ENCODE measurements around the gene CEMIP. TPM values are rescaled to one million over a fixed set of nuclear protein-coding genes. Genes with fewer than 3 reads are reported as not detected.

The CEMIP gene
- total and polyA plus RNA-seq, 2 of the 13 experiments (the other 11 are each of a cell fraction or from before 2014, with no cell fraction given), result 4.3 to 28.5 TPM

DNA sequence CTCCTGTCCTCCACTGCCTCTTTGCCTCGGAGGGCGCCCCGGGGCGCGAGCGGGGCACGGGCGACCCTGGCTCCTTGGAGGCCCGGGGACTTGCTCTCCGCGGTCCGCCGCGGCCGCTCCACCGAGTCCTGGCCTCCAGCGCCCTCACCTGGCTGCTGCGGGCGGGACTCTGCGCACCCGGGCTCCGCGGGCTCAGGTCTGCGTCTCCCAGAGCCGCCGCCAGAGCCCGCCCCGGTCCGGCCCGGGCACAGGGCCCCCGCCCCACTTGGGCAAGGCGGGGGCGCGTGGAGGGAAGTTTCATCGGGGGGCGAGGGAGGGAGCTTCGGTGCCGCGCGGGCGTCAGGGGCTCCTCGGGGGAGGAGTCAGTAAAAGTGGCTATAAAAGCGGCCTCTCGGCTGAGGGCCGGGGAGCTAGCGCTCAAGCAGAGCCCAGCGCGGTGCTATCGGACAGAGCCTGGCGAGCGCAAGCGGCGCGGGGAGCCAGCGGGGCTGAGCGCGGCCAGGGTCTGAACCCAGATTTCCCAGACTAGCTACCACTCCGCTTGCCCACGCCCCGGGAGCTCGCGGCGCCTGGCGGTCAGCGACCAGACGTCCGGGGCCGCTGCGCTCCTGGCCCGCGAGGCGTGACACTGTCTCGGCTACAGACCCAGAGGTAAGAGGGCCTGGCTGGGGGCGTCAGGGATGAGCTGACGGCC is at the start of gene CEMIP (continued):
- TF ChIP-seq, protein P1, sequence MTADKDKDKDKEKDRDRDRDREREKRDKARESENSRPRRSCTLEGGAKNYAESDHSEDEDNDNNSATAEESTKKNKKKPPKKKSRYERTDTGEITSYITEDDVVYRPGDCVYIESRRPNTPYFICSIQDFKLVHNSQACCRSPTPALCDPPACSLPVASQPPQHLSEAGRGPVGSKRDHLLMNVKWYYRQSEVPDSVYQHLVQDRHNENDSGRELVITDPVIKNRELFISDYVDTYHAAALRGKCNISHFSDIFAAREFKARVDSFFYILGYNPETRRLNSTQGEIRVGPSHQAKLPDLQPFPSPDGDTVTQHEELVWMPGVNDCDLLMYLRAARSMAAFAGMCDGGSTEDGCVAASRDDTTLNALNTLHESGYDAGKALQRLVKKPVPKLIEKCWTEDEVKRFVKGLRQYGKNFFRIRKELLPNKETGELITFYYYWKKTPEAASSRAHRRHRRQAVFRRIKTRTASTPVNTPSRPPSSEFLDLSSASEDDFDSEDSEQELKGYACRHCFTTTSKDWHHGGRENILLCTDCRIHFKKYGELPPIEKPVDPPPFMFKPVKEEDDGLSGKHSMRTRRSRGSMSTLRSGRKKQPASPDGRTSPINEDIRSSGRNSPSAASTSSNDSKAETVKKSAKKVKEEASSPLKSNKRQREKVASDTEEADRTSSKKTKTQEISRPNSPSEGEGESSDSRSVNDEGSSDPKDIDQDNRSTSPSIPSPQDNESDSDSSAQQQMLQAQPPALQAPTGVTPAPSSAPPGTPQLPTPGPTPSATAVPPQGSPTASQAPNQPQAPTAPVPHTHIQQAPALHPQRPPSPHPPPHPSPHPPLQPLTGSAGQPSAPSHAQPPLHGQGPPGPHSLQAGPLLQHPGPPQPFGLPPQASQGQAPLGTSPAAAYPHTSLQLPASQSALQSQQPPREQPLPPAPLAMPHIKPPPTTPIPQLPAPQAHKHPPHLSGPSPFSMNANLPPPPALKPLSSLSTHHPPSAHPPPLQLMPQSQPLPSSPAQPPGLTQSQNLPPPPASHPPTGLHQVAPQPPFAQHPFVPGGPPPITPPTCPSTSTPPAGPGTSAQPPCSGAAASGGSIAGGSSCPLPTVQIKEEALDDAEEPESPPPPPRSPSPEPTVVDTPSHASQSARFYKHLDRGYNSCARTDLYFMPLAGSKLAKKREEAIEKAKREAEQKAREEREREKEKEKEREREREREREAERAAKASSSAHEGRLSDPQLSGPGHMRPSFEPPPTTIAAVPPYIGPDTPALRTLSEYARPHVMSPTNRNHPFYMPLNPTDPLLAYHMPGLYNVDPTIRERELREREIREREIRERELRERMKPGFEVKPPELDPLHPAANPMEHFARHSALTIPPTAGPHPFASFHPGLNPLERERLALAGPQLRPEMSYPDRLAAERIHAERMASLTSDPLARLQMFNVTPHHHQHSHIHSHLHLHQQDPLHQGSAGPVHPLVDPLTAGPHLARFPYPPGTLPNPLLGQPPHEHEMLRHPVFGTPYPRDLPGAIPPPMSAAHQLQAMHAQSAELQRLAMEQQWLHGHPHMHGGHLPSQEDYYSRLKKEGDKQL (CRISPR knock-in tag; IDR thresholded peaks at IDR 0.05; ENCODE audit: low read depth), result no peak
- TF ChIP-seq TCF7 (IDR thresholded peaks at IDR 0.05; ENCODE audit: low read depth) (no peak), NCOA5 (CRISPR knock-in tag; IDR thresholded peaks at IDR 0.05) (no peak), ZNF121 (CRISPR knock-in tag; IDR thresholded peaks at IDR 0.05) (no peak), KMT2A (CRISPR knock-in tag; IDR thresholded peaks at IDR 0.05) (no peak), PHF5A (CRISPR knock-in tag; IDR thresholded peaks at IDR 0.05; ENCODE audit: low read depth, unreplicated experiment) (no peak), NPAS2 (CRISPR knock-in tag; IDR thresholded peaks at IDR 0.05; ENCODE audit: borderline replicate concordance) (no peak), ZFP36L2 (CRISPR knock-in tag; IDR thresholded peaks at IDR 0.05) (no peak), RXRA (CRISPR knock-in tag; IDR thresholded peaks at IDR 0.05) (no peak), ZNF451 (CRISPR knock-in tag; IDR thresholded peaks at IDR 0.05) (no peak), FOSL2 (CRISPR knock-in tag; IDR thresholded peaks at IDR 0.05) (0 out of 2 replicates have a peak, but pooled peaks have one; percentile 15), JUN (CRISPR knock-in tag; IDR thresholded peaks at IDR 0.05) (no peak), SIN3B (IDR thresholded peaks at IDR 0.05; ENCODE audit: low read length) (no peak), SUZ12 (IDR thresholded peaks at IDR 0.05; ENCODE audit: low read depth, low read length) (no peak), IKZF1 (IDR thresholded peaks at IDR 0.05) (no peak), CCAR2 (optimal IDR thresholded peaks at IDR 0.05; ENCODE audit: low read depth, low read length) (no peak), ZNF605 (CRISPR knock-in tag; IDR thresholded peaks at IDR 0.05) (no peak)
- TF ChIP-seq, protein P2, sequence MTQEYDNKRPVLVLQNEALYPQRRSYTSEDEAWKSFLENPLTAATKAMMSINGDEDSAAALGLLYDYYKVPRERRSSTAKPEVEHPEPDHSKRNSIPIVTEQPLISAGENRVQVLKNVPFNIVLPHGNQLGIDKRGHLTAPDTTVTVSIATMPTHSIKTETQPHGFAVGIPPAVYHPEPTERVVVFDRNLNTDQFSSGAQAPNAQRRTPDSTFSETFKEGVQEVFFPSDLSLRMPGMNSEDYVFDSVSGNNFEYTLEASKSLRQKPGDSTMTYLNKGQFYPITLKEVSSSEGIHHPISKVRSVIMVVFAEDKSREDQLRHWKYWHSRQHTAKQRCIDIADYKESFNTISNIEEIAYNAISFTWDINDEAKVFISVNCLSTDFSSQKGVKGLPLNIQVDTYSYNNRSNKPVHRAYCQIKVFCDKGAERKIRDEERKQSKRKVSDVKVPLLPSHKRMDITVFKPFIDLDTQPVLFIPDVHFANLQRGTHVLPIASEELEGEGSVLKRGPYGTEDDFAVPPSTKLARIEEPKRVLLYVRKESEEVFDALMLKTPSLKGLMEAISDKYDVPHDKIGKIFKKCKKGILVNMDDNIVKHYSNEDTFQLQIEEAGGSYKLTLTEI (CRISPR knock-in tag; conservative IDR thresholded peaks at IDR 0.05), result no peak
- TF ChIP-seq, protein P3, sequence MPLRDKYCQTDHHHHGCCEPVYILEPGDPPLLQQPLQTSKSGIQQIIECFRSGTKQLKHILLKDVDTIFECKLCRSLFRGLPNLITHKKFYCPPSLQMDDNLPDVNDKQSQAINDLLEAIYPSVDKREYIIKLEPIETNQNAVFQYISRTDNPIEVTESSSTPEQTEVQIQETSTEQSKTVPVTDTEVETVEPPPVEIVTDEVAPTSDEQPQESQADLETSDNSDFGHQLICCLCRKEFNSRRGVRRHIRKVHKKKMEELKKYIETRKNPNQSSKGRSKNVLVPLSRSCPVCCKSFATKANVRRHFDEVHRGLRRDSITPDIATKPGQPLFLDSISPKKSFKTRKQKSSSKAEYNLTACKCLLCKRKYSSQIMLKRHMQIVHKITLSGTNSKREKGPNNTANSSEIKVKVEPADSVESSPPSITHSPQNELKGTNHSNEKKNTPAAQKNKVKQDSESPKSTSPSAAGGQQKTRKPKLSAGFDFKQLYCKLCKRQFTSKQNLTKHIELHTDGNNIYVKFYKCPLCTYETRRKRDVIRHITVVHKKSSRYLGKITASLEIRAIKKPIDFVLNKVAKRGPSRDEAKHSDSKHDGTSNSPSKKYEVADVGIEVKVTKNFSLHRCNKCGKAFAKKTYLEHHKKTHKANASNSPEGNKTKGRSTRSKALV (CRISPR knock-in tag; IDR thresholded peaks at IDR 0.05), result peak; percentile 94
- TF ChIP-seq, protein P4, sequence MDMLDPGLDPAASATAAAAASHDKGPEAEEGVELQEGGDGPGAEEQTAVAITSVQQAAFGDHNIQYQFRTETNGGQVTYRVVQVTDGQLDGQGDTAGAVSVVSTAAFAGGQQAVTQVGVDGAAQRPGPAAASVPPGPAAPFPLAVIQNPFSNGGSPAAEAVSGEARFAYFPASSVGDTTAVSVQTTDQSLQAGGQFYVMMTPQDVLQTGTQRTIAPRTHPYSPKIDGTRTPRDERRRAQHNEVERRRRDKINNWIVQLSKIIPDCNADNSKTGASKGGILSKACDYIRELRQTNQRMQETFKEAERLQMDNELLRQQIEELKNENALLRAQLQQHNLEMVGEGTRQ (IDR thresholded peaks at IDR 0.05; ENCODE audit: low read depth, low read length), result no peak
- TF ChIP-seq, protein P4 (CRISPR knock-in tag; IDR thresholded peaks at IDR 0.05; ENCODE audit: borderline replicate concordance), result no peak
